ENCODE measurements around the gene CDYL2.

The CDYL2 gene

DNA sequence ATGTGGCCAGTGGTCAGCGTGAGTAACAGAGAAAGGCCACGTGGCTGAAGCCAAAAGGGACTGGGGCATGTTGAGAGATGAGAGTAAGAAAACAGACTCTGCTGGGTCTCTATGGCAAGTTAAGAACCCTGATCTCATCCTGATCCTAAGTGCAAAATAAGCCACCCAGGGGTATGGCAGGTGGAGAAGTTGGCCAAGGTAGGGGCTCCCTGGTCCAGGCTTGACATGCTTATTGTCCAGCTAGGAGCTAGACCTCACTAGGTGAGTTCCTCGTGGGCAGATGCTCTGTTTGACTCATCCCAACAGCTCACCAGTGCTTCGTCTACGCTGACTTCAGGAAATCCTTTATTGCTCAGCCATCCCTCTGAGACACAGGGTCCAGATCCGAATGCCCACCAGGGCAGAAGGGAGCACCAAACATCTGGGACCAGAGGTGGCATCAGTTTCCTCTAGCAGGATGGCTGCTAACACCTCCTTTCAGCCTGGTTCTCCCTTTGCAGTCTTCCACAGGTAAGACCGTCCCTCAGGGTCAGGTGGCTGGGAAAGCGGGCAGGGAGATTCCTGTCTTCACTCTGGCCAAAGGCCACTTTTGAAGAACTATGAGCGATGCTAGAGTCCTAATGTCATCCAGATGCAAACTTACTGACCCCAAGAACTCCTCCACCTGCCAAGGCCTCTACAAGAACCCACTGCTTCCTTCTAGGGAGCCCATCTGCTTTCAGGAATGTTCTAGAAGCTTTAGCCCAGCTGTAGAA, 99.5 kb downstream of the CDYL2 start:
- DNase-seq (ENCODE audit: low spot score): no peak

DNA sequence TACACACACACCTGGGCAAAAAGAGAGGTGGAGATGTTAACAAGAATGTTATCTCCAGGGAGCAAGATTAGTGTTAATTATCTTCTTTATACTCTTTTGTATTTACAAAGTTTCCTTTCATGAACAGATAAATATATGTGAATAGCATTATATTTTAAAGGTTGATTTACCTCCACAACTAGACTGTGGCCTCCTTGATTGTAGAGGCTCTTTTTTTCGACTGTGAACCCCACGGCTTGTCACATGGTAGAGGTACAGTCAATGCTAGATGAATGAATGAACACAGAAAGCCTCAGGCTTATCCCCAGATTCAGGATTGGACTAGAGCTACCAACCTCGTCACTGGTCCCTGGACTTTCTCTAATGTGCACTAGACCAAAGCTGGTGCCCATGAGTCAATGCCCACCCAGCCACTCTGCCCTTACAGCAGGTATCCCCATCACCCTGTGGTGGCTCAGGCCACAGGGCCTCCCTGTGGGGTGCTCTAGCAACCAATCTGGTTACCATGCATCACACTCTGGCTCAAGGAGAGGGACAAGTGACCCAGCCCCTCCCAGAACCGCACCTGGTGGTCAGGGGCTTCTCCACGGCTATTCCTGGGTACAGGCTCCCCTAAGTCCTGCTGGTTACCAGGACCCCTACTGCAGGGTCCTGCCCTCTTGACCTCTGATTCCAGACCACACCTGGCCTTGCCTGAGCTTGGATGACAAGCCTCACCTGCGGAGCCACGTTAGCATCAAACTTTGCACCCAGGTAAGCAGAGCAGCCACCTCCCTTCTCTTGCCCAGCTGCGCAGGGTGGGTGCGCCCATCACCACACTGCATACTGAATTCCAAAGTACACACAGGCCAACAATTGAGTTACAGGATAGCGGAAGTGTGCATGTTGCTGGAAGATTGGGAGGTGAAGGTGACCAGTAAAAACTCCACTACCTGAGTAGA, 101.0 kb downstream of the CDYL2 start:
- no peak for DNase-seq (ENCODE audit: low spot score)

DNA sequence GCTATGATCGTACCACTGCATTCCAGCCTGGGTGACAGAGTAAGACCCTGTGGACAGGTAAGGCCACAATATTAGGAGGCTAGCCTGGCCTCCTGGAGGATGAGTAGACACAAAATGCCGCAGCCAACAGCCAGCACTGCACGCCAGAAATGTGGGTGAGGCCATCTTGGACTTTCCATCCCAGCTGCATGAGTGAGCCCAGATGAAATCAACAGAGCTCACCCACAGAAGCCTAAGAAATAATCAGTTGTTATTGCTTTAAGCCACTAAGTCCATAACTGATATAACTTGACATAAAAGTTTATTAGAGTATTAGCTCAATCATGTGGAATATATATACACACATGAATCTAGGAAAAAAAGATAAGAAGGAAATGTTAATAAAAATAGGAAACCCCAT, 101.7 kb downstream of the CDYL2 start:
- DNase-seq (ENCODE audit: low spot score): no peak

DNA sequence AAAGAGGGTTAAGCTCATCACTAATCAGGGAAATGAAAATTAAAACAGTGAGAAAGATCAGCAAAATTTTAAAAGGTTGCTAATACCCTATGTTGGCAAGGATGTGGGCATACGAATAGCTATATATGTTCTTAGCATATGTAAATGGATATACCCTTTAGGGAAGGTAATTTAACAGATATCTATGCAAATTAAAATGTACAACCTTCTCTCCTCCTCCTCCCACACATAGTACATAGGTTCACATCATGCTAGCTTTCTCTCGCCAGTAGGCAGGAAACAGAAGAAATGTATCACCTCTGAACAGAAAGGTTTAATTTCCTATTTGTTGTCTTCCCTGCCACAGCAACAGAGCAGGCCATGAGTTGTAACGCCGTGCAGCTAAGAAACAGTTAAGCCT, 103.8 kb downstream of the CDYL2 start:
- DNase-seq (ENCODE audit: low spot score): no peak

DNA sequence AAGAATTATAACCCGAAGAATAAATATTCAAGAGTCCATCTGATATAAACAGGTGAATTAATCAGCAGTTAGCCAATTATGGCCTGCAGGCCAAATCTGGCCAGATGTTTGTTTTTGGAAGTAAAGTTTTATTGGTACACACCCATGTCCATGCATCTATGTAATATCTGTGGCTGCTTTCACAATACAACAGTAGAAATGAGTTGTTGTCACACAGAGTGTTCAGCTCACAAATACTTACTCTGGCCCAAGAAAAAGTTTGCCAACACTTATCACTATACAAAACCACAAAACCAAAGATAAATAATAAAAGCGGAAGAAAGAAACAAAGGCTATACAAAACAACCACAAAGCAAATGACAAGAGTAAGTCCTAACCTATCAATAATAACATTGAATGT, 109.4 kb downstream of the CDYL2 start:
- DNase-seq (ENCODE audit: low spot score): no peak

DNA sequence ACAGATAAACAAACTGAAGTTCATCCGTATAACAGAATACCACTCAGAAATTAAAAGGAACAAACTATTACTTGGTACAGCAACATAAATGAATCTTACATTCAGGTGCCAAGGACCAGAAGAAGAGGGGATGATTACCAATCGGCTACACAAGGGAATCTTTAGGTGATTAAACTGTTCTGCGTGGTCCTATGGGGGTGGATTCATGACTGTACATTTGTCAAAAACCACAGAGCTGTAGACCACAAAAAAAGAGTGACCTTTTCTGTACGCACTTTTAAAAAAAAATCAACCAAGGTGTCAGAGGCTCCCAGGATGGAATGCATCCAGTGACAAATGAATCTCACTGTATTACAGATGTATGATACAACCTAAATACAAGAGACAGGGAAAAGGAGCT, 110.8 kb downstream of the CDYL2 start:
- DNase-seq (ENCODE audit: low spot score): no peak

DNA sequence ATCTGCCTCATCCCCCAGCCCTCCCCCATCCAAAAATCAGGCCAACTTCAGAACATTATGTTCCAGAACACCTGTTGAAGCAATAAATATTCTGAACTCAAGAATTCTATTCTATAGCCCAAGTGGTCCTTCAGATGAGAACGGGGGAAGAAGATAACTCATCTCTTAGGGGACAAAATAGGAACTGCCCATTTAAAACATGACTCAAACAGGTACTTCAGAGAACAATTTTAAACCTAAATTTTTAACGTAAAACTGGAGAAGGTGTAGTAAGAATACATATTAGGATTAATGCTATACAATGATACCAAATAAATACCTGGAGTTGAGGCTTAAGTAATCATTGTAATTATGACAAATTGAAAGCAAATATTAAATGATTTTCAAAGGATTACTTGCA, 112.1 kb downstream of the CDYL2 start:
- DNase-seq (ENCODE audit: low spot score): no peak

DNA sequence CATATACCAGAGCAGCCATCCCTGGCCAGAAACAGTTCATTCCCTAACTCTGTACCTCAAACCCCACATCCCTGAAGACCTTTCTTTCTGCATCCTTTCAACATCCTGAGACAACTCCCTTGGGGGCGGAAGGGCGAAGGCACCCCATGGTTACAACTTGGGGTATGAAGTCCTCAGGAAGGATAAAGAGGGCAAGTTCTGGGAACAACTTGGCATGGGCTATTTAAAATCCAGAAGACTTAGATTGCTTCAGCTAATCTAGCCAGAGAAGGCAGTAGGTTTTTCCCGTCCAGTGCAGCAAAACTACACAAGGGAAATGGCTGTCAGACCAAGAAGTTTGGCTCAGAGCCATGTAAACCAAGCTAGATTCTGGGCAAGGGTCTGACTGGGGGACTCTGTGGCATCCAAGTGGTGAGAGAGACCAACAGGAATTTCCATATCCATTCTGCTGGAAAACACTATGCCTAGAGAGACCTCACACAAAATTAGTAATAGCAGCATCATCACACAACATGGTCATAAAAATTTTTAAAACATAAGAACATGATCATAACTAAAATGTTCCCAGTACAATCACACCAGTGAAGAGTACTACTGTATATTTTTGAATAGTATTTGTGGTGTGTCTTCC, 113.2 kb downstream of the CDYL2 start:
- DNase-seq (ENCODE audit: low spot score): no peak

DNA sequence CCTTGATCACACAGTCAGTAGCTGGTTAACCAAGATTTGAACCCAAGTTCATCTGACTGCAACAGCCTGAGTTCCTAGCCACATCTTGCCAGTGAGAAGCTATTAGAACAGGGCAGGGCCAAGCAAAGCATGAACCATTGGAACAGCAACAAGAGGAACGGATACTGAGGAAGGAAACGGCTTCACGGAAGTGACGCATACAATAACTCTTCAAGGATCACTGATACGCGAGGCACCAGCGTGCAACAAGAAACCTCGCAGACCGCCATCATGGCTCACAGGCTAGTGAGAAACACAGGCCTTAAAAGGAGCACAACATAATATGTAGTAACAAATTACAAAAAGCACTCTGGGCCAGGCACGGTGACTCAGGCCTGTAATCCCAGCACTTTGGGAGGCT, 114.9 kb downstream of the CDYL2 start:
- DNase-seq (ENCODE audit: low spot score): no peak

DNA sequence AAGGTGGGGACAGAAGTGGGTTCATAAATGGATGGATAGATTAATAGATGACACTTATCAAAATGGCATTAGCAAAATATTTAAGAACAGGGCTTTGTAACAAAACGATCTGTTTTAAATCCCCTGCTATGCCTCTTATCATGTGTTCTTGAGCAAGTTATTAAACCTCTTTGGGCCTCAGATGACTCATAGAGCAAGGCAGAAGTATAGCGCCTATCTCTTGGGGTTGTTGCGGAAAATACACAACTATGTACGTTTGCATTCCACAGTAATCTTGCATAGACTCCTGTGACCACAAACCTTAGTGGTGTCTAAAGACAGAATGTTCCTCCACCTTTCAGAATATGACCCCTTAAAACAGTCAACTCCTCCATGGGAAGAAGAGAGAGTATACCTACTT, 116.8 kb downstream of the CDYL2 start:
- DNase-seq (ENCODE audit: low spot score): no peak

DNA sequence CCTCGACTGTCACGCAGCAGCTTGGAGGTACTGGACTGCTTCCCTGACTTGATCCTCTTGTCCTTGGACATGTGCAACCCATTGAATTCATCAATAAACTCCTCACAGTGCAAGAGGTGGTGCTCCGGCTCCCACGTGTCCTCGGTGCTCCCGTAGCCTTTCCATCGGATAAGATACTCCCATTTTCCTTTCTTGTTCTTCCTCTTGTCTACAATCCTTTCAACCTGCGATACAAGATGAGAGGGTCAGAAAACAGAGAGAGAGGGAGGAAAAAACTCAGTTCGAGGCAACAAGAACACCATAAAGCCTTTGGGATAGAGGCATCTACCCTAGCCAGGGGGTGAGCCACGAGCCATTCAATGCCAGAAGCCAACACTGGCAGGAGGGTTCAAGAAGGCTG, 119.5 kb downstream of the CDYL2 start:
- DNase-seq (ENCODE audit: low spot score): no peak

DNA sequence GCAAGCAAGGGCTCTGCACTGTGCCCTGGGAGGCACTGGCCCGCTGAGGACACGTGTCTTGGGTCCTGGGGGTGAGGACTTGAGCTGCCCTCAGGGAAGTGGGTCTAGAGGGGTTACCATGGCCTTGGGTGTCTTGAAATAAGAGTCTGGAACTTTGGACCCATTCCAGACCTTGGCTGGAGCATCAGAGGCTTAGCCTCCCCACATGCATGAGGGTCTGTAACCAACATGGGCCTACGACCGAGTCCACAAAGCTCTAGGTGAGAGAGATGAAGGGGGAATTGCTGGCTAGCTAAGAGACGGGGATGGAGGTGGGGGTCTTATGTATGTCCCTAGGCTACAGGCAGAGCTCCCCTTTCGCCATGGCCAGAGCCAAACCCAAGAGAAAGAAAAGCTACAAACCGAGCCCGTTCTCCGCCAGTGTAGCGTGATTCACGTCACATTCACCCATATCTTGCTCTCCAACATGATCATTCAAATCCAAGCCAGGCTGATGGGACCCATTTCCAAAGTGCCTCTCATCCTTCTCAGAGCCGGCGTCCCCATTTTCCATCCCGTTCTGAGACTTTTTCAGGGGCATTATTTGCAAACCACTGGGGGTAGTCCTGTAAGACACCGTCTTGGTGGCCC, 120.1 kb downstream of the CDYL2 start:
- no peak for DNase-seq (ENCODE audit: low spot score)

DNA sequence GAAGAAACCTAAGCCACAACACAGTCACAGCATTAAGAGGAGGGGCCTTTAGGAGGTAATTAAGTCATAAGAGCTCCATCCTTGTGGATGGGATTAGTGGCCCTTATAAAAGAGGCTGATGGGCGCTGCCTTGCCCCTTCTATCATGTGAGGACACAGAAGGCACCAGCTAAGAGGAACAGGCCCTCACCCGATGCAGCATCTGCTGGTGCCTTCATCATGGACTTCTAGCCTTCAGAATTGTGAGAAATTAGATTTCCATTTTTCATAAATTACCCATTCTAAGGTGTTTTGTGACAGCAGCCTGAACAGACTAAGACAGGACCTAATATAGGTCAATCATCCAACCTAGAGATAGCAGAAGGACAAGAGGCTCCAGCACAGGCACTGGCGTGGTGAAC, 120.8 kb downstream of the CDYL2 start:
- no peak for DNase-seq (ENCODE audit: low spot score)

DNA sequence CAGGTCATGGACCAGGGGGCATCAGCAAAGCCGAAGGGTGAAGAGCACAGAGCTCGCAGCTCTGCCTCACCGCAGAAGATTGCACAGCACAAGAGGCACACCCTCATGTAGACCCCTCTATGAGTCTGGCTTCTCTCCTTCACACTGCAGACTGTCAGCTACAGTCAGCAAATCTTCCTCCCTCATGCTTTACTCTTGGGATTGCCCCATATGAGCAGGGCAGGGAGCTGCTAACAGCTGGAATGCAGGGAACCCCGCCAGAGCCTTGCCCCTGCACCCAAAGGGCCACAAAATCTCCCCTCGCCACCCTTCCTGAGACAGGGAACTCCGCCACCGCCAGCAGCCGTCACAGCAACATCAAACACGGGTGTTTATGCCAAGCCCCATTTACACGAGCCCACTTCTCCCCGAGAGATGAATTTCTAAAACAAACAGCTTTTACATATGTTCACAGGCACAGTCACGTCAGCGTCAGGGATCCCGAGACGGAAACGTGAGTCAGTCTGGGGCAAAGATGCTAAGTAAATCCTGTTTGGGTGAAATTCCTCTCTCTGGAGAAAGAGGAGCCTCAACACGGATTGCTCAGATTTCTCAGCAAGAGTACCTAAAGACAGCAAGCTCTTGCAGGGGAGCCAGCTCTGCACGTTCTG, 121.9 kb downstream of the CDYL2 start:
- DNase-seq (ENCODE audit: low spot score): peak; percentile 71

DNA sequence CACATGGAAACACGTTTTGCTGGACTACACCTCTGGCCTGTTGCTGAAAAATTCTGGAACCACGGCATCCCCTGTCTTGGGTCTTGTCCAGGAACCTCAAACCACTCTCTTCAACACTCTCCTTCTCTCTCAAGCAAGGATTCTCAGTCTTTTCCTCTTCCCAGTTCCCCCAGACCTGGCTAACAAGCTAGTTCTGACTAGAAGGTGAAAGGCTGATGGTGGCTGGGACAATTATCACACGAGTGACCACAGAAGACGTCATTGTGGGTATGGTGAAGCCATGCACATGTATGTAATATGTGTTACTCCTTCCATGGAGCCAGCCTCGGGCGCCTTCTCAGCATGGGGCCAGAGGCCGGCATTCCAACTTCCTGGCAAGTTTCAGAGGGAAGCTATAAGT, 123.0 kb downstream of the CDYL2 start:
- DNase-seq (ENCODE audit: low spot score): no peak

DNA sequence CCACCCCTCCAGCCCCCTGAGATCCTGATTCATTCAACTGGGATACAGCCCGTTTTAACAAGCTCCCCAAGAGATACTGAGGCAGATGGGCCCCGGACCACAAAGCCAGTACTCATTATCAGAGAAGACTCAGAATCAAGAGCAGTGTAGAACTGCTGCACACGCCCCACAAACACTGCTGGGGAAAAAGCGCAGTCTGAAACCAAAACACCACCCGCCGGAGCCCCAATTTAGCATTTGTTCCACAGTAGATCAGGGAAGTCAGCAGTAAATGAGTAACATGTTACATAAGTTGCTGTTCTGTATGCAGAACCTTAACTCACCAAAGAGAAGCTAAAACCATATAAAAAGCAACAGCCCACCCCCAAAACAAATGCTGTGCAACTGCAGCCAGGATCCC, 123.6 kb downstream of the CDYL2 start:
- DNase-seq (ENCODE audit: low spot score): no peak

DNA sequence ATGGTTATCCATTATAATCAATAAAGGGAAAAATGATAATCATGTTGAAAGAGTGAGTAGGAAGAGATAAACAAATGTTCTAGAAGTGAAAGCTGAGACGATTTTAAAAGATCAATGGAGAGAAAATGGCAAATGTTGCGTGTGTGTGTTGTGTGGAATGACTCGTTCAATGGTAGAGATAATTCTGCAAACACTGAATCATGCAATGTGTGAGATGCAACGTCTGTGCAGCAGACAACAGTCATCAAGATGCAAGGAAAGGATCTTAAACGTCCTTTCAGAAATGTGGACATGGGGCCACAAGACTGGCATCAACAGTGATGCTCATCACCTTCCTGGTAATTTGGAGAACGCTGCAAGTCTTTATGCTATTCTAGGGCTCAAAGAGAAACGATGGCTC, 124.4 kb downstream of the CDYL2 start:
- DNase-seq (ENCODE audit: low spot score): no peak

DNA sequence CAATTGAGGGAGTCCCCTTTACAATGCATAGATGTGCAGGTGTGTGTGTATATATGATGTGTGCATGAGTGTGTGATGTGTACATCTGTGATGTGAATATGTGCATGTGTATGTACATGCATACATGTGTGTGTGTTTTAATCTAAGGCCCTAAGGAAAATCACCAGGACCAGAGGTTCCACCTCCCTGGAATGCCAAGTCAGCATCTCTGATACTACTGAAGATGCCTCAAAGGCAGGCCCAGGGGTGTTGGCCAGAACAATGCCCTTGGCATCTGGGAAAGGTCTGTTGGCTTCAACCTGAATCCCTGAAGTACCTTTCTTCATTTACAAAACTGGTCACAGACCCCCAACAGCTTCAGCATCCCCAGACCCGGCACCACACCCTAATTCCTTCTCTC, 129.5 kb downstream of the CDYL2 start:
- DNase-seq (ENCODE audit: low spot score): no peak

DNA sequence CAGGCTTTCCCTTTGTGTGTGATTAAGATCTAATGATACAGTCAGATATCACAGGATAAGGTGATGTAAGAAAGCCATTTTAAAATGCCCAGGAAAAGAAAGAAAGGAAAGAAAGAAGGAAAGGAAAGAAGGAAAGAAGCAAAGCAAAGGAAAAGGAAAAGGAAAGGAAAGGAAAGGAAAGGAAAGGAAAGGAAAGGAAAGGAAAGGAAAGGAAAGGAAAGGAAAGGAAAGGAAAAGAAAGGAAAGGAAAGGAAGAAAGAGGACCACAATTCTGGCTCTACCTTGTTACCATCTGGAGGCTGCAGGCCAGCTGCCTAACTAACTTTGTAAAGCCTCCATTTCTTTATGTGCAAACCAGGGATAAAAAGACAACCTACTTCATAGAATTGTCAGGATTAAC, 132.0 kb downstream of the CDYL2 start:
- no peak for DNase-seq (ENCODE audit: low spot score)

DNA sequence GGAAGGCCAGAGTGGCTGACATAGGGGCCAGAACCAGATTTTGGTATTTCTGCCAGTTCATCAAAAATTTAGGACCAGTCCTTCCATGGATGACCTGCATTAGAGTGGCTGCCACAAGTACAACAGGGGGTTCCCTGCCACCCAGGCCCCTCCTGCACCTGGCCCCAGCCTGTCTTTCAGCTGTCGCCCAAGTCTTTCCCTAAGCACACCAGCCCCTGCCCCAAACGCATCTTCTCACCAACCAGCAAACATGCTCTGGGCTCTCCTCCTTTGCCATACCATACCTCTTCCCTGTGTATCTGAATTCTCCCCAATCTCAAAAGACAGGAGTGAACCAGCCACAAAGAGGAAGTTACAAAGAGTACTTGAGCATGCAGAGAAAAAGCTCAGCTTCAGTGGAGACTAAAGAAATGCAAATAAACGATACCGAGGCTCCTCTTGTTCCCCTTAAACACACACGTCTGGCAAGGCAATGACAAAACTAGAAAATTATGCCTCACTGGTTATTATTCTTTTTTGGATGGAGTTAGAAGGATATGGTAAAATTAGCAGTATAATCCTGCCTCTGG, 133.0 kb downstream of the CDYL2 start:
- no peak for DNase-seq (ENCODE audit: low spot score)

DNA sequence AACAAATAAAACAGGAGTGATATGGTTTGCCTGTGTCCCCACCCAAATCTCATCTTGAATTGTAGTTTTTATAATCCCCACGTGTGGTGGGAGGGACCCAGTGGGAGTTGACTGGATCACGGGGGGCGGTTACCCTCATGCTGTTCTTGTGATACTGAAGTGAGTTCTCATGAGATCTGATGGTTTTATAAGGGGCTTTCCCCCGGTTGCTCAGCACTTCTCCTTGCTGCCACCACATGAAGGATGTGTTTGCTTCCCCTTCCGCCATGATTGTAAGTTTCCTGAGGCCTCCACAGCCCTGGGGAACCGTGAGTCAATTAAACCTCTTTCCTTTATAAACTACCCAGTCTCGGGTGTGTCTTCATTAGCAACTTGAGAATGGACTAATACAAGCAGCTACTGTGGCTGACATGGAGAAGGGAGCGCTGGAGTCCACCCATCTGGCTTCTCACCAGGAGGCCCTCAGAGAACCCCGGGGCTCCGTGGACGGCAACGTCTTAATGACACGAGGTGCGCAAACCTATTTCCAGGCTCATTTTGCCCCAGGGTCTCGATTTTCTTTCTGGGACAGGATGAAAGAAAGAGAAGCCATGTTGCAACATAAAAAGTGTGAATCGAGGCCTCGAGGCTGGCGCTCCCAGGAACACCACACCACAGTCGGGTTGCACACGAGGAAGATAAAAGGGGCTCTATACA, 134.1 kb downstream of the CDYL2 start:
- DNase-seq (ENCODE audit: low spot score): no peak
